HepG2 (cell line): ENCODE data around the gene MT1M. TPM values are rescaled to one million over a fixed set of nuclear protein-coding genes. Genes with fewer than 3 reads are reported as not detected.

Experiments used
- BORCS8-MEF2B ChIP-seq: sonication (generic); formaldehyde crosslinking; IDR thresholded peaks from 2 replicates; pipeline ENCODE4 v1.8.0; 2022; ENCODE audit warnings: mild to moderate bottlenecking, missing genetic modification reagents
- CREM ChIP-seq, 2 experiments: sonication (generic) in 1 of 2; formaldehyde crosslinking in 1 of 2; IDR thresholded peaks; 2 replicates each; pipeline versions ENCODE4 v1.4.0 to v1.6.1; 2016 to 2020; ENCODE audit warnings: antibody characterized with exemption in 1 of 2, mild to moderate bottlenecking in 1 of 2, missing genetic modification reagents in 1 of 2
- FOXO1 ChIP-seq: sonication (generic); formaldehyde crosslinking; IDR thresholded peaks from 2 replicates; pipeline ENCODE4 v1.4.0; 2020; ENCODE audit warnings: missing genetic modification reagents
- GPN1 ChIP-seq: sonication (generic); formaldehyde crosslinking; IDR thresholded peaks from 2 replicates; pipeline ENCODE4 v1.5.1; 2020; ENCODE audit warnings: missing genetic modification reagents, borderline replicate concordance
- GZF1 ChIP-seq: sonication (generic); formaldehyde crosslinking; IDR thresholded peaks from 2 replicates; pipeline ENCODE4 v1.5.1; 2020; ENCODE audit warnings: mild to moderate bottlenecking, missing genetic modification reagents
- NR2F2 ChIP-seq: IDR thresholded peaks from 2 replicates; pipeline ENCODE4 v1.6.1; 2012; ENCODE audit warnings: low read depth, inconsistent platforms, borderline replicate concordance
- RXRA ChIP-seq: sonication (generic); formaldehyde crosslinking; IDR thresholded peaks from 2 replicates; pipeline ENCODE4 v1.5.1; 2020; ENCODE audit warnings: missing genetic modification reagents
- SNAPC2 ChIP-seq: sonication (generic); formaldehyde crosslinking; IDR thresholded peaks from 2 replicates; pipeline ENCODE4 v1.8.1; 2022; ENCODE audit warnings: mild to moderate bottlenecking, missing genetic modification reagents
- SNRNP70 ChIP-seq: fragments of 200-400 bp; formaldehyde crosslinking; IDR thresholded peaks from 2 replicates; pipeline ENCODE4 v1.6.1; 2017; ENCODE audit warnings: mild to moderate bottlenecking, low read depth, low read length, moderate library complexity
- TBX3 ChIP-seq: fragments of 450-650 bp; IDR thresholded peaks from 2 replicates; pipeline ENCODE4 v1.6.1; 2017; ENCODE audit warnings: antibody characterized with exemption, mild to moderate bottlenecking, inconsistent platforms, borderline replicate concordance
- ZFAT ChIP-seq: sonication (generic); formaldehyde crosslinking; conservative IDR thresholded peaks from 2 replicates; pipeline ENCODE4 v1.8.1; 2023; ENCODE audit warnings: missing genetic modification reagents, inconsistent platforms
- ZFP1 ChIP-seq: IDR thresholded peaks from 2 replicates; pipeline ENCODE4 v1.6.1; 2016
- ZFP90 ChIP-seq: sonication (generic); formaldehyde crosslinking; IDR thresholded peaks from 2 replicates; pipeline ENCODE4 v1.8.0; 2022; ENCODE audit warnings: missing genetic modification reagents, mild to moderate bottlenecking, inconsistent platforms, borderline replicate concordance
- ZNF280D ChIP-seq: sonication (generic); formaldehyde crosslinking; IDR thresholded peaks from 2 replicates; pipeline ENCODE4 v1.5.1; 2020; ENCODE audit warnings: mild to moderate bottlenecking, missing genetic modification reagents
- ZNF337 ChIP-seq: sonication (generic); formaldehyde crosslinking; IDR thresholded peaks from 2 replicates; pipeline ENCODE4 v1.5.1; 2020; ENCODE audit warnings: missing genetic modification reagents, low read depth, mild to moderate bottlenecking, borderline replicate concordance
- ZNF547 ChIP-seq: sonication (generic); formaldehyde crosslinking; IDR thresholded peaks from 2 replicates; pipeline ENCODE4 v1.5.1; 2020; ENCODE audit warnings: mild to moderate bottlenecking, missing genetic modification reagents
- ZNF563 ChIP-seq: sonication (generic); formaldehyde crosslinking; IDR thresholded peaks from 2 replicates; pipeline ENCODE4 v1.8.0; 2022; ENCODE audit warnings: mild to moderate bottlenecking, moderate library complexity, missing genetic modification reagents
- ZNF576 ChIP-seq: sonication (generic); formaldehyde crosslinking; IDR thresholded peaks from 2 replicates; pipeline ENCODE4 v1.4.0; 2020; ENCODE audit warnings: mild to moderate bottlenecking, missing genetic modification reagents
- ZNF607 ChIP-seq: sonication (generic); formaldehyde crosslinking; IDR thresholded peaks from 2 replicates; pipeline ENCODE4 v1.5.1; 2020; ENCODE audit warnings: missing genetic modification reagents, mild to moderate bottlenecking, borderline replicate concordance
- ZNF709 ChIP-seq: sonication (generic); formaldehyde crosslinking; IDR thresholded peaks from 2 replicates; pipeline ENCODE4 v1.5.0; 2020; ENCODE audit warnings: mild to moderate bottlenecking, missing genetic modification reagents
- ZNF766 ChIP-seq: sonication (generic); formaldehyde crosslinking; IDR thresholded peaks from 2 replicates; pipeline ENCODE4 v1.5.0; 2020; ENCODE audit warnings: missing genetic modification reagents, borderline replicate concordance
- ZSCAN29 ChIP-seq: sonication (generic); formaldehyde crosslinking; conservative IDR thresholded peaks from 2 replicates; pipeline ENCODE4 v1.4.0; 2020; ENCODE audit warnings: mild to moderate bottlenecking, missing genetic modification reagents
- polyA plus RNA-seq, 8 experiments: library from polyadenylated mRNA; depleted of rRNA in 3 of 8; stranded (reverse) in 7 of 8; unstranded in 1 of 8; fragments of >200 nt; fragmentation: Illumina TruSeq in 4 of 8; extraction: Trizol in 4 of 8; gene quantifications; 2 replicates each; pipeline versions ENCODE4 v1.2.1 to v1.2.3, GENCODE V29; 2011 to 2016; ENCODE audit warnings: low read depth in 4 of 8, missing spikeins in 1 of 8, mixed read lengths in 1 of 8; ENCODE audit not compliant: insufficient read depth in 1 of 8
- total RNA-seq, 5 experiments: library from RNA; depleted of rRNA; stranded (reverse); fragments of >200 nt; fragmentation: Illumina TruSeq; extraction: Trizol; gene quantifications; 2 replicates each; pipeline ENCODE4 v1.2.3, GENCODE V29; 2016; ENCODE audit warnings: low read depth in 1 of 5
- TF ChIP-seq, protein P1 (sequence below): sonication (generic); formaldehyde crosslinking; IDR thresholded peaks from 2 replicates; pipeline ENCODE4 v1.9.0; 2021; ENCODE audit warnings: missing genetic modification reagents, mild to moderate bottlenecking, borderline replicate concordance
- TF ChIP-seq, protein P2 (sequence below): sonication (generic); formaldehyde crosslinking; IDR thresholded peaks from 2 replicates; pipeline ENCODE4 v1.4.0; 2020; ENCODE audit warnings: missing genetic modification reagents

MT1M gene
- total and polyA plus RNA-seq, 2 of the 13 experiments (the other 11 are each of a cell fraction or from before 2014, with no cell fraction given), result 4.6 TPM; not detected in 1

- TF ChIP-seq ZNF280D (CRISPR knock-in tag) (0 out of 2 replicates have a peak, but pooled peaks have one; percentile 60), ZNF709 (CRISPR knock-in tag) (peak; percentile 29; the same call in 1 of the 2 replicates), BORCS8-MEF2B (CRISPR knock-in tag) (peak; percentile 92), TBX3 (no peak), NR2F2 (peak; percentile 73; the same call in 1 of the 2 replicates), RXRA (CRISPR knock-in tag) (peak; percentile 94), ZFAT (CRISPR knock-in tag) (no peak), ZNF547 (CRISPR knock-in tag) (no peak; the same call in none of the 2 replicates), ZFP90 (peak; percentile 25; the same call in 1 of the 2 replicates), ZNF563 (CRISPR knock-in tag) (no peak), GZF1 (CRISPR knock-in tag) (no peak), ZNF766 (0 out of 2 replicates have a peak, but pooled peaks have one; percentile 22), CREM (IDR thresholded peaks at IDR 0.05) (peak; percentile 92), CREM (CRISPR knock-in tag; IDR thresholded peaks at IDR 0.05) (no peak), SNRNP70 (no peak), ZNF607 (CRISPR knock-in tag) (no peak), GPN1 (no peak; the same call in 1 of the 2 replicates), ZNF576 (CRISPR knock-in tag) (no peak), ZSCAN29 (CRISPR knock-in tag) (peak; percentile 11; the same call in 1 of the 2 replicates), ZNF337 (no peak), SNAPC2 (CRISPR knock-in tag) (no peak; the same call in 1 of the 2 replicates), FOXO1 (CRISPR knock-in tag) (no peak; the same call in 1 of the 2 replicates), ZFP1 (CRISPR knock-in tag) (no peak; the same call in 1 of the 2 replicates)
- TF ChIP-seq, protein P1, sequence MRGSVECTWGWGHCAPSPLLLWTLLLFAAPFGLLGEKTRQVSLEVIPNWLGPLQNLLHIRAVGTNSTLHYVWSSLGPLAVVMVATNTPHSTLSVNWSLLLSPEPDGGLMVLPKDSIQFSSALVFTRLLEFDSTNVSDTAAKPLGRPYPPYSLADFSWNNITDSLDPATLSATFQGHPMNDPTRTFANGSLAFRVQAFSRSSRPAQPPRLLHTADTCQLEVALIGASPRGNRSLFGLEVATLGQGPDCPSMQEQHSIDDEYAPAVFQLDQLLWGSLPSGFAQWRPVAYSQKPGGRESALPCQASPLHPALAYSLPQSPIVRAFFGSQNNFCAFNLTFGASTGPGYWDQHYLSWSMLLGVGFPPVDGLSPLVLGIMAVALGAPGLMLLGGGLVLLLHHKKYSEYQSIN (CRISPR knock-in tag), result no peak
- TF ChIP-seq, protein P2, sequence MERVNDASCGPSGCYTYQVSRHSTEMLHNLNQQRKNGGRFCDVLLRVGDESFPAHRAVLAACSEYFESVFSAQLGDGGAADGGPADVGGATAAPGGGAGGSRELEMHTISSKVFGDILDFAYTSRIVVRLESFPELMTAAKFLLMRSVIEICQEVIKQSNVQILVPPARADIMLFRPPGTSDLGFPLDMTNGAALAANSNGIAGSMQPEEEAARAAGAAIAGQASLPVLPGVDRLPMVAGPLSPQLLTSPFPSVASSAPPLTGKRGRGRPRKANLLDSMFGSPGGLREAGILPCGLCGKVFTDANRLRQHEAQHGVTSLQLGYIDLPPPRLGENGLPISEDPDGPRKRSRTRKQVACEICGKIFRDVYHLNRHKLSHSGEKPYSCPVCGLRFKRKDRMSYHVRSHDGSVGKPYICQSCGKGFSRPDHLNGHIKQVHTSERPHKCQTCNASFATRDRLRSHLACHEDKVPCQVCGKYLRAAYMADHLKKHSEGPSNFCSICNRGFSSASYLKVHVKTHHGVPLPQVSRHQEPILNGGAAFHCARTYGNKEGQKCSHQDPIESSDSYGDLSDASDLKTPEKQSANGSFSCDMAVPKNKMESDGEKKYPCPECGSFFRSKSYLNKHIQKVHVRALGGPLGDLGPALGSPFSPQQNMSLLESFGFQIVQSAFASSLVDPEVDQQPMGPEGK (CRISPR knock-in tag), result peak; percentile 41; the same call in 1 of the 2 replicates
These were observed 25.3 kb upstream of the MT1M start (continued) for GRCh38 chr16:56607109-56607618.
